ENCODE results near the gene ZNF26.
"Not testable (repeated sequence)": the region's sequence is repeated elsewhere in the genome, so short reads cannot be mapped to it uniquely, and the experiment has no call there.

The ZNF26 gene

GRCh38 chr12:132952371-132953162 lies 33.6 kb upstream of the ZNF26 start:
- DNase-seq (ENCODE audit: low spot score): no peak
- no peak for TF ChIP-seq CTCF (IDR thresholded peaks at IDR 0.05; ENCODE audit: extremely low read depth, missing control alignments)

- TF ChIP-seq CTCF (IDR thresholded peaks at IDR 0.05; ENCODE audit: extremely low read depth, missing control alignments): no peak
- no peak for DNase-seq (ENCODE audit: low spot score)
These were observed 33.1 kb upstream of the ZNF26 start for GRCh38 chr12:132953163-132953425.

GRCh38 chr12:132953771-132954170 lies 32.4 kb upstream of the ZNF26 start:
- no peak for DNase-seq (ENCODE audit: low spot score)
- no peak for TF ChIP-seq CTCF (IDR thresholded peaks at IDR 0.05; ENCODE audit: extremely low read depth, missing control alignments)

- no peak for DNase-seq (ENCODE audit: low spot score)
- TF ChIP-seq CTCF (IDR thresholded peaks at IDR 0.05; ENCODE audit: extremely low read depth, missing control alignments): no peak
These were observed 31.6 kb upstream of the ZNF26 start for GRCh38 chr12:132954471-132955048.

- TF ChIP-seq CTCF (IDR thresholded peaks at IDR 0.05; ENCODE audit: extremely low read depth, missing control alignments): no peak
- peak; percentile 58 for DNase-seq (ENCODE audit: low spot score)
These were observed 30.8 kb upstream of the ZNF26 start for GRCh38 chr12:132955094-132956010.

- no peak for TF ChIP-seq CTCF (IDR thresholded peaks at IDR 0.05; ENCODE audit: extremely low read depth, missing control alignments)
- DNase-seq (ENCODE audit: low spot score): peak; percentile 95
These were observed 30.0 kb upstream of the ZNF26 start, which contains the start of gene ZNF605 for GRCh38 chr12:132956011-132956788. ZNF605 (minus strand) TSS chr12:132956306; CDS start chr12:132945635, 10,671 bp downstream.

- DNase-seq (ENCODE audit: low spot score): not testable (repeated sequence)
These were observed 24.4 kb upstream of the ZNF26 start for GRCh38 chr12:132961790-132962189.

- DNase-seq (ENCODE audit: low spot score): not testable (repeated sequence)
These were observed 22.2 kb upstream of the ZNF26 start for GRCh38 chr12:132963947-132964346.

Data from GM20000 (cell line).